HCT116 (cell line): Measurements from ENCODE around the gene TADA2B. TPM values are rescaled to one million over a fixed set of nuclear protein-coding genes. Genes with fewer than 3 reads are reported as not detected.

Experiments
- ATAC-seq: fragments of 200-7000 bp; cut with Tn5 transposase; 2 replicates; pipeline ENCODE4 v1.9.1; 2020; ENCODE audit warnings: mild to moderate bottlenecking, moderate library complexity
- BruUV-seq: library from RNA; stranded (reverse); fragments of 400-500 nt; replicated peaks from 2 replicates; lab custom pipeline; 2021; lab: Mats Ljungman, UMichigan
- CTCF ChIA-PET: fragments of 300-600 bp; sonication (Branson Sonifier 250); formaldehyde crosslinking; loops from one replicate; lab custom pipeline; 2021; ENCODE audit warnings: antibody characterized with exemption; lab: Charles Lee
- POLR2A ChIA-PET: fragments of 300-600, 350-600 bp; sonication (Branson Sonifier 250); formaldehyde crosslinking; loops from one replicate; lab custom pipeline; 2021; ENCODE audit warnings: antibody characterized with exemption; lab: Charles Lee
- RAD21 ChIA-PET, 2 experiments: fragments of 300-600 bp; sonication (Branson Sonifier 250); formaldehyde crosslinking; loops; one replicate each; lab custom pipeline; 2023; ENCODE audit warnings: low total read pairs in 2 of 2; ENCODE audit not compliant: uncharacterized antibody in 2 of 2, unreplicated experiment in 2 of 2, low non-redundant PET in 1 of 2; lab: Charles Lee
- DNase-seq: peaks from one replicate; pipeline ENCODE4 v3.0.0-alpha.2; 2010; ENCODE audit warnings: low read depth, low spot score
- H2AFZ ChIP-seq: fragments of 200-600 bp; shearing (Covaris generic), sonication (generic); 2 replicates; pipeline ENCODE4 v1.6.1; 2017; ENCODE audit warnings: low read depth, mixed run types, mixed read lengths, antibody characterized with exemption, low read length; ENCODE audit not compliant: poor library complexity, severe bottlenecking
- H3K27ac ChIP-seq: 2 replicates; pipeline ENCODE4 v1.5.1; 2012; ENCODE audit warnings: low read depth, low read length
- H3K27me3 ChIP-seq: fragments of 200-600 bp; sonication (generic); 2 replicates; pipeline ENCODE4 v1.6.1; 2016; ENCODE audit warnings: mixed run types, low read length, mixed read lengths; ENCODE audit not compliant: insufficient read depth
- H3K36me3 ChIP-seq, 2 experiments: fragments of 200-500 bp in 1 of 2; fragments of 200-600 bp in 1 of 2; sonication (Bioruptor generic) in 1 of 2; sonication (generic) in 1 of 2; 2 replicates each; pipeline versions ENCODE4 v1.5.1 to v1.6.1; 2014 to 2016; ENCODE audit warnings: low read length in 2 of 2, inconsistent platforms in 1 of 2, mixed read lengths in 1 of 2, mixed run types in 1 of 2; ENCODE audit not compliant: insufficient read depth in 2 of 2, control insufficient read depth in 1 of 2
- H3K4me1 ChIP-seq, 2 experiments: fragments of 200-600 bp in 1 of 2; sonication (generic) in 1 of 2; 2 replicates each; pipeline versions ENCODE4 v1.5.1 to v1.6.1; 2012 to 2017; ENCODE audit warnings: low read length in 2 of 2, inconsistent platforms in 1 of 2, mild to moderate bottlenecking in 1 of 2, mixed read lengths in 1 of 2, mixed run types in 1 of 2, moderate library complexity in 1 of 2; ENCODE audit not compliant: insufficient read depth in 2 of 2, control insufficient read depth in 1 of 2
- H3K4me2 ChIP-seq: fragments of 200-600 bp; sonication (generic); 2 replicates; pipeline ENCODE4 v1.6.1; 2017; ENCODE audit warnings: mixed run types, low read length, mixed read lengths
- H3K4me3 ChIP-seq, 2 experiments: fragments of 200-600 bp in 1 of 2; sonication (generic) in 1 of 2; replicated peaks in 1 of 2; 2 replicates each; pipeline ENCODE4 v1.5.1; 2011 to 2016; ENCODE audit warnings: low read length in 2 of 2, control low read depth in 1 of 2, low read depth in 1 of 2, mild to moderate bottlenecking in 1 of 2, mixed read lengths in 1 of 2, mixed run types in 1 of 2
- H3K79me2 ChIP-seq: fragments of 200-600 bp; sonication (generic); 2 replicates; pipeline ENCODE4 v1.6.1; 2017; ENCODE audit warnings: mild to moderate bottlenecking, mixed run types, low read length, moderate library complexity, mixed read lengths; ENCODE audit not compliant: insufficient read depth
- H3K9ac ChIP-seq: fragments of 200-600 bp; sonication (generic); 2 replicates; pipeline ENCODE4 v1.6.1; 2016; ENCODE audit warnings: low read length, mixed read lengths
- H3K9me2 ChIP-seq: fragments of 200-600 bp; sonication (generic), shearing (Covaris generic); 2 replicates; pipeline ENCODE4 v1.6.1; 2017; ENCODE audit warnings: mixed run types, mild to moderate bottlenecking, moderate library complexity; ENCODE audit not compliant: insufficient read depth
- H3K9me3 ChIP-seq, 2 experiments: fragments of 200-500 bp in 1 of 2; fragments of 200-600 bp in 1 of 2; sonication (Bioruptor generic) in 1 of 2; sonication (generic) in 1 of 2; 2 replicates each; pipeline ENCODE4 v1.6.1; 2014 to 2017; ENCODE audit warnings: low read length in 2 of 2, mixed read lengths in 2 of 2, inconsistent platforms in 1 of 2, low read depth in 1 of 2, mild to moderate bottlenecking in 1 of 2, mixed run types in 1 of 2, moderate library complexity in 1 of 2; ENCODE audit not compliant: control insufficient read depth in 1 of 2, insufficient read depth in 1 of 2
- H4K20me1 ChIP-seq: fragments of 200-600 bp; sonication (generic), shearing (Covaris generic); 2 replicates; pipeline ENCODE4 v1.6.1; 2017; ENCODE audit warnings: mixed run types, mild to moderate bottlenecking, moderate library complexity; ENCODE audit not compliant: insufficient read depth
- ATF3 ChIP-seq: IDR thresholded peaks from 2 replicates; pipeline ENCODE4 v1.6.1; 2012
- CBX3 ChIP-seq: IDR thresholded peaks from 2 replicates; pipeline ENCODE4 v1.6.1; 2012; ENCODE audit warnings: low read depth
- CEBPB ChIP-seq: IDR thresholded peaks from 2 replicates; pipeline ENCODE4 v1.6.1; 2012; ENCODE audit warnings: low read depth
- EGR1 ChIP-seq: IDR thresholded peaks from 2 replicates; pipeline ENCODE4 v1.6.1; 2012; ENCODE audit warnings: low read depth
- ELF1 ChIP-seq: IDR thresholded peaks from 2 replicates; pipeline ENCODE4 v1.6.1; 2012; ENCODE audit warnings: low read depth, borderline replicate concordance
- EZH2 ChIP-seq: fragments of 200-600 bp; sonication (generic); IDR thresholded peaks from 2 replicates; pipeline ENCODE4 v1.6.1; 2017; ENCODE audit warnings: antibody characterized with exemption, mixed run types
- EZH2phosphoT487 ChIP-seq: fragments of 200-600 bp; IDR thresholded peaks from 2 replicates; pipeline ENCODE4 v1.6.1; 2018; ENCODE audit warnings: antibody characterized with exemption, borderline replicate concordance
- JUND ChIP-seq: IDR thresholded peaks from 2 replicates; pipeline ENCODE4 v1.6.1; 2012
- POLR2A ChIP-seq: IDR thresholded peaks from 2 replicates; pipeline ENCODE4 v1.7.0; 2011; ENCODE audit warnings: borderline replicate concordance; ENCODE audit not compliant: insufficient read depth, insufficient read length; ENCODE audit errors: extremely low read depth
- RAD21 ChIP-seq: IDR thresholded peaks from 2 replicates; pipeline ENCODE4 v1.6.1; 2012; ENCODE audit warnings: low read depth, mild to moderate bottlenecking
- REST ChIP-seq: IDR thresholded peaks from 2 replicates; pipeline ENCODE4 v1.6.1; 2012; ENCODE audit warnings: low read depth
- SIN3A ChIP-seq: IDR thresholded peaks from 2 replicates; pipeline ENCODE4 v1.6.1; 2012; ENCODE audit warnings: low read depth
- SRF ChIP-seq: IDR thresholded peaks from 2 replicates; pipeline ENCODE4 v1.6.1; 2012; ENCODE audit warnings: low read depth
- TCF7L2 ChIP-seq: IDR thresholded peaks from 2 replicates; pipeline ENCODE4 v1.7.0; 2011; ENCODE audit warnings: borderline replicate concordance, inconsistent platforms; ENCODE audit not compliant: insufficient read depth, insufficient read length; ENCODE audit errors: extremely low read depth
- YY1 ChIP-seq: IDR thresholded peaks from 2 replicates; pipeline ENCODE4 v1.6.1; 2011; ENCODE audit warnings: low read length, low read depth, moderate library complexity, mild to moderate bottlenecking; ENCODE audit not compliant: insufficient replicate concordance; ENCODE audit errors: extremely low read depth
- ZBTB33 ChIP-seq: IDR thresholded peaks from 2 replicates; pipeline ENCODE4 v1.6.1; 2011; ENCODE audit warnings: mild to moderate bottlenecking, low read length, moderate library complexity; ENCODE audit not compliant: insufficient replicate concordance; ENCODE audit errors: extremely low read depth
- ZFX ChIP-seq: fragments of 450-650 bp; IDR thresholded peaks from 2 replicates; pipeline ENCODE4 v1.6.1; 2017
- intact Hi-C: fragments of 100-400 bp; cut with micrococcal nuclease; formaldehyde crosslinking; loops from 2 replicates; pipeline ENCODE4 v1.10.0; 2022
- total RNA-seq: library from RNA; stranded (reverse); gene quantifications from one replicate; pipeline ENCODE4 v1.2.1, GENCODE V29; 2021; ENCODE audit not compliant: unreplicated experiment

The TADA2B gene
- total RNA-seq, 1 experiment from 2014 or later, result 13.4 TPM

- no peaks in the 10 kb centered on the region for H3K27me3 ChIP-seq
- RAD21 ChIA-PET, result no interaction called here
- no peak overlapping the region for H3K27ac ChIP-seq
- peaks cover 20% of the 10 kb centered on the region; the same call in 1 of the 2 replicates for H3K79me2 ChIP-seq
- H2AFZ ChIP-seq, result no peak overlapping the region
- H3K4me3 ChIP-seq, result no peak overlapping the region
- H3K4me2 ChIP-seq, result no peak overlapping the region
- TF ChIP-seq SIN3A, result no peak
- TF ChIP-seq ZBTB33, result no peak
- TF ChIP-seq TCF7L2, result no peak
- TF ChIP-seq CBX3, result no peak
- no peak for TF ChIP-seq JUND
- no peak for TF ChIP-seq REST
- no peak for TF ChIP-seq EZH2
- no peak for TF ChIP-seq EGR1
- no peak for TF ChIP-seq ZFX
- no peak for TF ChIP-seq YY1
- TF ChIP-seq ATF3, result no peak
- no peak for TF ChIP-seq CEBPB
- TF ChIP-seq POLR2A, result no peak
- TF ChIP-seq RAD21, result no peak
- no peak for TF ChIP-seq SRF
- no peak for TF ChIP-seq EZH2phosphoT487
- TF ChIP-seq ELF1, result no peak
- DNase-seq, result no peak
- ATAC-seq, result no peak
- H3K9ac ChIP-seq, result no peak overlapping the region
- intact Hi-C loops, result no loop called here
- peaks cover 17 to 33% of the 10 kb centered on the region in 2 experiments; a peak in 3 of 4 replicates for H3K36me3 ChIP-seq
- CTCF ChIA-PET, result no interaction called here
- H3K4me1 ChIP-seq, result peaks cover 6 to 14% of the 10 kb centered on the region in 2 experiments; a peak in 3 of 4 replicates
- no peaks in the 10 kb centered on the region for H3K9me2 ChIP-seq
- H4K20me1 ChIP-seq, result no peaks in the 10 kb centered on the region
- BruUV-seq, result no TSS peak
- POLR2A ChIA-PET, result no interaction called here
- no peaks in the 10 kb centered on the region for H3K9me3 ChIP-seq
Observed at GRCh38 chr4:7006411-7006810, 36.8 kb upstream of the TADA2B start.
